Measurements from ENCODE around the gene POTEG.
"Not testable (repeated sequence)": the region's sequence is repeated elsewhere in the genome, so short reads cannot be mapped to it uniquely, and the experiment has no call there.

Gene POTEG

DNA sequence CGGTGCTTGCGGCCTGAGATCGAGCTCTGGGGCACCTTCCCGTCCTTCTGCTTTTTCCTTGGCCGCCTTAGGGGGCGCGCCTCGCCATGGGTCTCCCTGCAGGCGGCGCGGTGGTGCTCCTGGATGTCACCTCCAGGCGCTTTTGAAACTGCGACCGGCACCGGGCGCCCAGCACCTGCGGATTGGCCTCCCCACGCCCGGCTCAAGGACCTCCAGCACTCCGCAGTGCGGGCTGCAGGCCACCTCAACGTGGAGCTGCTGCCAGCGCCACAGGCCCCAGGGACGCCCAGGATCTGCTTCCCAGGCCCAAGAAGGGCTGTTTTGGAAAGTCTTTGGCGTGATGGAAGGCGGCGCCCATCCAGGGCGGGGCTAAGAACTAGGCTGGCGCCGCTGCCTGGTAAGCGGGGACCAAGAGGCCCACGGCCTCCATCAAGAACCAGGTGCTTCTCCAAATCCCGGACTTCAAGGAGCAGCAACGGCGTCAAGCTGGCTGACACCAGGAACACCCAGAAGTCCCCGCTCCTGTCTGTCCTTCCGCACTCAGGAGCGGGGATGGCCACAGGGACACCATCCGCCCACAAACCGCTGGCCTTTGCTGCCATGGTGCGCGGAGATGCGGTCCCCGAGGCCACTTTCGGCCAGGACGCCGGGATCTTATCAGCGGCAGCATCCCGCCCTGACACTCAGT, 61.2 kb downstream of the POTEG start:
- DNase-seq = not testable (repeated sequence)

DNA sequence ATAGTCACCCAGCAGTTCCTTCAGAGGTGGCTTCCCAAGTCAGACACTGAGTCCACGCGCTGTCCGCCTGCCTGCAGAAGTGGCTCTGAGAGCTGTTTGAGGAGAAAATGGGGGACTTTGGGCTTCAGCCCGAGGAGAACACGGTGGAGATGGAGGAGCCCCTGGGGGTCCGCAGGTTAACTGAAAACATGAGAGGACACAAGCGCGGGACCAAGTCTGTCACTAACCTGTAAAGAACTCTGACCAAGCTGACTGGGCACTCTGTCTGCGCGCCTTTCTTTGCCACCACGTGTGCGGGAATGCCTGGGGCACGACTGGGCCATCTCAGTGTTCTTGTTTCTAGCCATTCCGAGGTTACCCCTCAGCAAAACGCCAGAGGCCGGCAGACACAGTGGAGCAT, 62.4 kb downstream of the POTEG start:
- DNase-seq = not testable (repeated sequence)

DNA sequence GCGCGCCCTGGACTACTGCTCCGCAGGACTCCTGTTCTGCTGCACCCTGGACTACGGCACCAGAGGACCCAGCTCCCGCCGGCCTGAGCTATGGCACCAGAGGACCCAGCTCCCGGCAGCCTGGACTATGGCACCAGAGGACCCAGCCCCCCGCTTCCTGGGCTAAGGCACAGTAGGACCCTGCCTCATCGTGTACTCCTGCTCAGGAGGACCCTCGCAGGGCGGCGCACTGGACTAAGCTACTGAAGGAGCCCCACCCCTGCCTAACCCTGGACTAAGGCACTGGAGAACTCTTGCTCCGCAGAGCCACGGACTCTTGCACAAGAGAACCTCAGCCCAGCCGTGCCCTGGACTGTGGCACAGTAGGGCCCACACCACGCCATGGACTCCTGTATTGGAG, 71.3 kb downstream of the POTEG start:
- not testable (repeated sequence) for DNase-seq

DNA sequence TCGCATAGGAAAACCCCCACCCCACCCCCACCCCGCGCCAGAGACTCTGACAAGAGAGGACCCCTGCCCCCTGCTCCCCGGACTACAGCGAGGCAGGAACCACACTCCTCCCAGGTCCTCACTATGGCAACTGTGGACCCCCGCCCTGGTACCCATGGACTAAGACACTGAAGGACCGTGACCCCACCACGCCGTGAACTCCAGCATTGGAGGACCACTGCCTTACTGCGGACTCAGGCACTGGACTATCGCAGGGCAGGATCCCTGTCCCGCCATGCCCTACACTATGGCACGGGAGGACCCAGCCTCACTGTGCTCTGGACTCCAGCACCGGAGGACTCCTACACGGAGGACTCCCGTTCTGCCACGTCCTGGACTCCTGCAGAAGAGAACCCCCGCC, 71.8 kb downstream of the POTEG start:
- DNase-seq = not testable (repeated sequence)

DNA sequence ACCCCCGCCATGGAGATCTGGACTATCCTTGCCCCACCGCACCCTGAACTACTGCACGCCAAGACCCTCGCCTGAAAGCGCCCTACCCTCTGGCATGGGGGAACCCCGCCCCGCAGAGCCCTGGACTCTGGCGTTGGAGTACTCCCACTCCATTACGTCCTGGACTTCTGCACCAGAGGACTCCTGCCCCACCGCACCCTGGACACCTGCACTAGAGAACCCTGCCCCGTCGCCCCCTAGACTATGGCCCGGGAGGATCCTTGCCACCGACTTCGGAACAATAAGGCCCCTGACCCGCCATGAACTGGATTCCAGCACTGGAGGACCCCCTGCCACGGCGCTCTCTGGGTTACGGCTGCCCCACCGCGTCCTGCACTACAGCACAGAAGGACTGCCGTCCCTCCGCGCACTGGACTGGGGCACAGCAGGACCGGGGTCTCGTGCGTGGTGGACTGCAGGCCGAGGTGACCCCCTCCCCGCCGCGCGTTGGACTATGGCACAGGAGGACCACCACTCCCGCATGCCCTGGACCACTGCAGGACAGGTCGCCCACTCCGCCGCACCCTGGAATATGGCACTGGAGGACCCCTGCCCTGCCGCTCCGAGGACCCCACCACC, 72.4 kb downstream of the POTEG start:
- DNase-seq = not testable (repeated sequence)

DNA sequence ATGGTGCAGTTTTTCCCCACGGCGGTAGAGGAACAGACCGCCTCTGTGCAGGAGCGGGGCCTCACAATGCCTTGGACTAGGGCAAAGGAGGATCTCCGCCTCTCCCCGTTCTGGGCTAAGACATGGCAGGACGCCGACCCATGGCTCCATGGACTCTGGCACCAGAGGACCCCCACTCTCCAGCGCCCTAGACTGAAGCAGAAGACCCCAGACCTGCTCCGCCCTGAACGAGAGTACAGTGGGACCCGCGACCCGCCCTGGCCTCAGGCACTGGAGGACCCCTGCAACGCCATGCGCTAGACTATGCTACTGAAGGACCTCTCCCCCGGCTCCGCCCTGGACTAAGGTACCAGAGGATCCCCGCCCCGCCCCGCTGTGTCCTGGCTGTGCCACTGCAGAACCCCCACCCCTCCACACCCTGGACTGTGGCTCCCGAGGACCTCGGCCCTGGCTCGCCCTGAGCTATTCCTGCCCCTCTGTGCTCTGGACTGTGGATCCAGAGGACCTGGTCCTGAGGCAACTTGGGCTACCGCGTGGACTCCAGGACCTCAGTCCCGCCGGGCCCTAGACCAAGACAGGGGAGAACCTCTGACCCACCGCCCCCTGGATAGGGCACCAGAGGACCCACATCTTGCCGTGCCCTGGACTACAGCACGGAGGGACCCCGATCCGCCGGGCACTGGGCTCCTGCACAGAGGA, 73.1 kb downstream of the POTEG start:
- DNase-seq = not testable (repeated sequence)
